ENCODE results near the gene HOXA9.

DNA sequence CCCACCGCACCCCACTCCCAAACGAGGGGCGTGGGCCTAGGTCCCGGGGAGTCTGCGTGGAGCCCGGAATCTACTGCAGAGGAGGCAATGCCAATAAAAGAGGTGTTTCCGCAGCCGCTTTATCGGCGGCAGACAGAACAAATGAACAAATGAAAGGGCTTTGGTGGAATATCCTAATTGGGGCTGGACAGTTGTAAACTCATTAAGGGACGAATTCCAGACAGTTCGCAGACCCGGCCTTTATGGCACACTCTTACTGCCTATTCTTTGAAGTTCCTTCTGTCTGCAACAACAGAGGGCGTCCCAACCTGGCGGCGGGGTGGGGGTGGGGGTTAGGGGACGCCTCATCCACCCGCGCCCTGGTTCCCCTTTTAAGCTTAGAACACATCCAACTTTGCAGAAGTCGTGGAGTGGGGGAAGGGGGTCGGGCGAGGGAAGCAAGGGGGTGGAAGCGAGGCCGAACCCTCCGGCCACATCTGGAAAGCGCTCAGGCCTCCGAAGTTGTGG is 4.1 kb downstream of the HOXA9 start:
- TF ChIP-seq, protein P1, sequence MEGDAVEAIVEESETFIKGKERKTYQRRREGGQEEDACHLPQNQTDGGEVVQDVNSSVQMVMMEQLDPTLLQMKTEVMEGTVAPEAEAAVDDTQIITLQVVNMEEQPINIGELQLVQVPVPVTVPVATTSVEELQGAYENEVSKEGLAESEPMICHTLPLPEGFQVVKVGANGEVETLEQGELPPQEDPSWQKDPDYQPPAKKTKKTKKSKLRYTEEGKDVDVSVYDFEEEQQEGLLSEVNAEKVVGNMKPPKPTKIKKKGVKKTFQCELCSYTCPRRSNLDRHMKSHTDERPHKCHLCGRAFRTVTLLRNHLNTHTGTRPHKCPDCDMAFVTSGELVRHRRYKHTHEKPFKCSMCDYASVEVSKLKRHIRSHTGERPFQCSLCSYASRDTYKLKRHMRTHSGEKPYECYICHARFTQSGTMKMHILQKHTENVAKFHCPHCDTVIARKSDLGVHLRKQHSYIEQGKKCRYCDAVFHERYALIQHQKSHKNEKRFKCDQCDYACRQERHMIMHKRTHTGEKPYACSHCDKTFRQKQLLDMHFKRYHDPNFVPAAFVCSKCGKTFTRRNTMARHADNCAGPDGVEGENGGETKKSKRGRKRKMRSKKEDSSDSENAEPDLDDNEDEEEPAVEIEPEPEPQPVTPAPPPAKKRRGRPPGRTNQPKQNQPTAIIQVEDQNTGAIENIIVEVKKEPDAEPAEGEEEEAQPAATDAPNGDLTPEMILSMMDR (IDR thresholded peaks at IDR 0.05; ENCODE audit: low read depth, low read length), result no peak
- TF ChIP-seq POLR2A (IDR thresholded peaks at IDR 0.05; ENCODE audit: extremely low read depth, insufficient read length) (no peak), MYC (IDR thresholded peaks at IDR 0.05; ENCODE audit: low read depth, low read length) (no peak)
- TF ChIP-seq, protein P2, sequence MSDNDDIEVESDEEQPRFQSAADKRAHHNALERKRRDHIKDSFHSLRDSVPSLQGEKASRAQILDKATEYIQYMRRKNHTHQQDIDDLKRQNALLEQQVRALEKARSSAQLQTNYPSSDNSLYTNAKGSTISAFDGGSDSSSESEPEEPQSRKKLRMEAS (IDR thresholded peaks at IDR 0.05; ENCODE audit: low read depth, low read length), result no peak

Data from NB4 (cell line).